Articular chondrocyte of knee joint (primary cell): ENCODE results near the gene NLRP8. TPM values are rescaled to one million over a fixed set of nuclear protein-coding genes. Genes with fewer than 3 reads are reported as not detected.

Source experiments
- total RNA-seq: library from RNA; depleted of rRNA; stranded (reverse); fragments of >200 nt; gene quantifications from 2 replicates; pipeline ENCODE4 v1.2.3, GENCODE V29; 2012

The NLRP8 gene
- not detected in 2 replicates for total RNA-seq

GRCh38 chr19:55947532-55947931, at the start of gene NLRP8:
Gene NLRP8, plus strand, starts transcription at chr19:55947832.

GRCh38 chr19:55931936-55932386, 15.7 kb upstream of the NLRP8 start, which contains the start of gene NLRP13:
Gene NLRP13, minus strand, starts transcription at chr19:55932336. Its CDS starts 25 bp downstream, at chr19:55932311.

DNA sequence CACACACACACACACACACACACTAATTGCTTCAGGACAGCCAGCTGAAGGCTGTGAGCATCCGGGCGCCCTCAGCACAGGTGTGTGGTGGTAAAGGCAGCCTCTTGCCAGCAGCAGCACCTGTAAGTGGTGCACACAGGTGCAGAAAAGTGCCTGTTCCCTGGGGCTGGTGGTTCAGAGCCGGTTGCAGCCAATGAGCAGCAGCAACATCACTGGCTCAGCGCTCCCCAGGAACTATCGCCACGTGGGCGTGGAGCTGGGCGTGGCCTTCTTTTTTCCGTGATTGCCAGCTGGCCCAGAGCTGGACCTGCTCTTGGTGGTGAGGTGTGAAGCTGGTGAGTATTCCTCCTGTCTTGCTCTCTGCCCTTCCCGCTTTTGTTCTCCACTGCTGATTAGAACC, 38.9 kb downstream of the NLRP8 start, which contains the start of gene NLRP5:
TSS of gene NLRP5 (plus strand) at position 289 of the 400 bp plus-strand sequence.

Other genes with a start within 250 kb of the NLRP8 start
- not detected in 2 replicates for gene NLRP9, start 209.4 kb upstream of the NLRP8 start, total RNA-seq
- not detected in 2 replicates for gene RFPL4A, start 188.7 kb upstream of the NLRP8 start, total RNA-seq
- not detected in 2 replicates for gene RFPL4AL1, start 178.7 kb upstream of the NLRP8 start, total RNA-seq
- gene NLRP11, start 115.8 kb upstream of the NLRP8 start, total RNA-seq, result not detected in 2 replicates
- gene NLRP4, start 111.3 kb upstream of the NLRP8 start, total RNA-seq, result not detected in 2 replicates
- gene NLRP13, start 15.5 kb upstream of the NLRP8 start, total RNA-seq, result not detected in 2 replicates
- gene NLRP5, start 38.9 kb downstream of the NLRP8 start, total RNA-seq, result not detected in 2 replicates
- 12.0 and 12.8 TPM in 2 replicates for gene ZNF787, start 173.5 kb downstream of the NLRP8 start, total RNA-seq
- gene ZNF444, start 193.5 kb downstream of the NLRP8 start, total RNA-seq, result 8.1 and 9.9 TPM in 2 replicates
- gene GALP, start 228.2 kb downstream of the NLRP8 start, total RNA-seq, result not detected in 2 replicates
- not detected in 2 replicates for gene ZSCAN5B, start 250.0 kb downstream of the NLRP8 start, total RNA-seq